ENCODE data around the gene DXO. TPM values are rescaled to one million over a fixed set of nuclear protein-coding genes. Genes with fewer than 3 reads are reported as not detected.
"Not testable (repeated sequence)": the region's sequence is repeated elsewhere in the genome, so short reads cannot be mapped to it uniquely, and the experiment has no call there.

The DXO gene
- total and polyA plus RNA-seq, 12 donors, result 8.4 to 23.4 (median 13.6) TPM

DNA sequence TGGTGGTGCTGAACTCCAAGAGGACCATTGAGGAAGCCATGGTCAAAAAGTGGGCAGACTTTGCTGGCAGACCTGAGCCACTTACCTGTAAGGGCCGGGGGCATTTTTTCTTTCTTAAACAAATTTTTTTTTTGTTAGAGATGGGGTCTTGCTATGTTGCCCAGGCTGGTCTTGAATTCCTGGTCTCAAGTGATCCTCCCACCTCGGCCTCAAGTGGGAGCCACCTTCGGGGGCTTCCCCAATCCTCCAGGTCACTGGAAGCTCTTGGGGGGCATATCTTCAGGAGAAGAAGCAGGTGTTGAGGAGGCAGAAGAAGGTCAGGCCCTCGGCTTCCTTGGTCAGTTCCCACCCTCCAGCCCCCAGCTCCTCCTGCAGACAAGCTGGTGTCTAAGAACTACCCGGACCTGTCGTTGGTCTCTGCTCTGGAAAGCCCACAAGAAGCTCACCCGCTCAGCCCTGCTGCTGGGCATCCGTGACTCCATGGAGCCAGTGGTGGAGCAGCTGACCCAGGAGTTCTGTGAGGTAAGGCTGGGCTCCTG lies 34.1 kb upstream of the DXO start:
- intact Hi-C loops (cut with DNase I); H3K36me3 ChIP-seq; H3K9me3 ChIP-seq; H3K4me3 ChIP-seq; ATAC-seq; H3K4me1 ChIP-seq; H3K27ac ChIP-seq; H3K27me3 ChIP-seq: not testable (repeated sequence)
- DNase-seq, result peak in 1 of 2 donors; percentile 1
- WGBS, 2 donors, result 72 to 74% methylated on average over 8 of the region's 8 CpGs

GRCh38 chr6:32005538-32005880 lies 33.6 kb upstream of the DXO start:
- ATAC-seq; H3K27me3 ChIP-seq; intact Hi-C loops (cut with DNase I); H3K9me3 ChIP-seq; H3K4me3 ChIP-seq; H3K4me1 ChIP-seq; H3K36me3 ChIP-seq; H3K27ac ChIP-seq: not testable (repeated sequence)
- DNase-seq, result peak in 1 of 2 donors; percentile 13
- 69 to 73% methylated on average over 8 of the region's 9 CpGs for WGBS, 2 donors

- ATAC-seq; H3K36me3 ChIP-seq; DNase-seq; intact Hi-C loops (cut with DNase I); H3K4me3 ChIP-seq; H3K4me1 ChIP-seq; H3K27me3 ChIP-seq; H3K9me3 ChIP-seq; H3K27ac ChIP-seq: not testable (repeated sequence)
- 71 to 73% methylated on average over 8 to 9 of the region's 13 CpGs for WGBS, 2 donors
Measured at GRCh38 chr6:32004864-32005537, 33.1 kb upstream of the DXO start.

DNA sequence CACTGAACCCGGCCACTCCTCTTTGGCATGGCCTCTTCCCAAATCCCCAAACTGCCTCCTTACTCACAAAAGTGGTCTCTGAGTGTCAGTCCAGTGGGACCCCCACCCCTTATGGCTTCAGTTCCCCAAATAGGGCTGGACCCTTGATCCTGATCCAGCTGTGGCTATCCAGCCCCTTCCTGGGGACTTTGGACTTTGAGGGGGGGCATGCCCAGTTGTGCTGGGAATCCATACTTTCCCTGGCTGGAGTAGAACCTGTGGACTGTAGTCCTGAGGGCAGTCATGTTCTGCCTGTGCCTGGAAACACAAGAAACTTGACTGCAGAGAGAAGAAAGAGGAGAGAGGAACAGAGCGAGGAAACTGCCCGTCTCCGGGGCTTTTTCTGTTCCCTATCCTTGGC lies 32.5 kb upstream of the DXO start:
- H3K4me3 ChIP-seq; H3K36me3 ChIP-seq; H3K4me1 ChIP-seq; H3K27me3 ChIP-seq; ATAC-seq; H3K9me3 ChIP-seq; intact Hi-C loops (cut with DNase I); H3K27ac ChIP-seq: not testable (repeated sequence)
- 75 to 97% methylated on average over 3 to 4 of the region's 4 CpGs for WGBS, 2 donors
- peak in 1 of 2 donors; percentile 2 for DNase-seq

- H3K9me3 ChIP-seq; intact Hi-C loops (cut with DNase I); DNase-seq; H3K4me1 ChIP-seq; H3K27ac ChIP-seq; H3K4me3 ChIP-seq; H3K36me3 ChIP-seq; H3K27me3 ChIP-seq: not testable (repeated sequence)
- peak in 2 of 8 donors; percentile 5 to 19 for ATAC-seq
- no CpG with 5 or more reads among the region's 7 CpGs for WGBS, 2 donors
Measured at GRCh38 chr6:32003301-32003700, 31.4 kb upstream of the DXO start.

GRCh38 chr6:32002546-32003268 lies 30.8 kb upstream of the DXO start:
- ATAC-seq, result peak in 6 of 8 donors; percentile 9 to 59 (median 34)
- WGBS, 2 donors, result no CpG with 5 or more reads among the region's 15 CpGs
- H3K27ac ChIP-seq; H3K27me3 ChIP-seq; H3K4me1 ChIP-seq; intact Hi-C loops (cut with DNase I); H3K9me3 ChIP-seq; H3K36me3 ChIP-seq; DNase-seq; H3K4me3 ChIP-seq: not testable (repeated sequence)

DNA sequence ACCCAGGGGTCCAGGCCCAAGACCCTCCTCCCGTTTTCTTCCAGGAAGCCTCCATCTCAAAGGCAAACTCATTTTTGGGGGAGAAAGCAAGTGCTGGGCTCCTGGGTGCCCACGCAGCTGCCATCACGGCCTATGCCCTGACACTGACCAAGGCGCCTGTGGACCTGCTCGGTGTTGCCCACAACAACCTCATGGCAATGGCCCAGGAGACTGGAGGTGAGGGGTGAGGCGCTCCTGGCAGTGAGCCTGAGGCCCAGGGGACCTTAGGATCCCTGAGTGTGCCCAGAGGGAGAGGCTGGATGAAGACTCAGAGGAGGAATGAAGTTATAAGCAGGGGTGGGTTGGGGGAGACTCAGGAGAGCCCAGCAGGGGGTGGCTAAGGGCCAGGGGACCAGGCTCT lies 24.4 kb upstream of the DXO start:
- DNase-seq; intact Hi-C loops (cut with DNase I); H3K9me3 ChIP-seq; H3K4me1 ChIP-seq; H3K27ac ChIP-seq; H3K27me3 ChIP-seq; H3K4me3 ChIP-seq; H3K36me3 ChIP-seq; ATAC-seq: not testable (repeated sequence)
- WGBS, 2 donors, result 94 to 95% methylated on average over 5 to 6 of the region's 6 CpGs

DNA sequence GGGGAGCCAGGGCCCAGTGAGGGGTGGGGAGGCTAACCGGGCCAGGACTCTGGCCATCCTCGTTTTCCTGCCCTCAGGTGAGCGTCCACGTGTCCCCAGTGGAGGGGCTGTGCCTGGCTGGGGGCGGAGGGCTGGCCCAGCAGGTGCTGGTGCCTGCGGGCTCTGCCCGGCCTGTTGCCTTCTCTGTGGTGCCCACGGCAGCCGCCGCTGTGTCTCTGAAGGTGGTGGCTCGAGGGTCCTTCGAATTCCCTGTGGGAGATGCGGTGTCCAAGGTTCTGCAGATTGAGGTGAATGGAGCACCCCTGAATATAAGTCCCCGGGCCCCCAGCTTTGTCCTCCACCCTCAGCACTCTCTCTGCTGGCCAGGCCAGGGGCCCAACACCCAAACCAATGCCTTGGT lies 22.5 kb upstream of the DXO start:
- DNase-seq; intact Hi-C loops (cut with DNase I); H3K27me3 ChIP-seq; H3K4me1 ChIP-seq; H3K36me3 ChIP-seq; H3K9me3 ChIP-seq; ATAC-seq; H3K27ac ChIP-seq; H3K4me3 ChIP-seq: not testable (repeated sequence)
- WGBS, 2 donors, result 98 to 100% methylated on average over 8 to 9 of the region's 14 CpGs

- H3K4me1 ChIP-seq, result not testable (repeated sequence)
Measured at GRCh38 chr6:31989363-31989762, 17.4 kb upstream of the DXO start.

DNA sequence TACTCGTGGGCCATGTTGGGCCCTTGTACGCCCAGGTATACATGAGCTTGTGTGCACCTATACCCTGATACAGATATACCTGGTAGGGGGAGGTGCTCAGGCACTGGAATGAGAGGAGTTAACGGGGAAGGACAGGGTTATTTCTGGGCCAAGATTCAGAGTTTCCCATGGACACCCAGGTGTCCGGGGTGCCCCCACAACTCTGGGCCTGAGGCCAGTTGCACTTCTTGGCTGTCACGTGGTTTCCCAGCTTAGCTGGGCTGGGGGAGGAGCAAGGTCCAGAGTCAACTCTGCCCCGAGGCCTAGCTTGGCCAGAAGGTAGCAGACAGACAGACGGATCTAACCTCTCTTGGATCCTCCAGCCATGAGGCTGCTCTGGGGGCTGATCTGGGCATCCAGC lies 9.8 kb upstream of the DXO start, which contains the start of gene C4A:
Gene C4A (plus strand): TSS at position 314 of the 400 bp plus-strand sequence. CDS start 51 bp downstream, at position 365.
- H3K4me3 ChIP-seq; H3K27ac ChIP-seq; H3K27me3 ChIP-seq; intact Hi-C loops (cut with DNase I); H3K4me1 ChIP-seq; H3K9me3 ChIP-seq; DNase-seq: not testable (repeated sequence)
- ATAC-seq, result peak; percentile 60 to 95 (median 86)
- H3K36me3 ChIP-seq, result peaks cover 0 to 22% (median 8%) of the 10 kb centered on the region in 9 donors
- no CpG with 5 or more reads among the region's 7 CpGs for WGBS, 2 donors

More at GRCh38 chr6:31989363-31989762, 17.4 kb upstream of the DXO start:
- H3K9me3 ChIP-seq; DNase-seq; H3K4me3 ChIP-seq; intact Hi-C loops (cut with DNase I); H3K27me3 ChIP-seq; H3K36me3 ChIP-seq; H3K27ac ChIP-seq; ATAC-seq: not testable (repeated sequence)
- no CpG with 5 or more reads among the region's 10 CpGs for WGBS, 2 donors

DNA sequence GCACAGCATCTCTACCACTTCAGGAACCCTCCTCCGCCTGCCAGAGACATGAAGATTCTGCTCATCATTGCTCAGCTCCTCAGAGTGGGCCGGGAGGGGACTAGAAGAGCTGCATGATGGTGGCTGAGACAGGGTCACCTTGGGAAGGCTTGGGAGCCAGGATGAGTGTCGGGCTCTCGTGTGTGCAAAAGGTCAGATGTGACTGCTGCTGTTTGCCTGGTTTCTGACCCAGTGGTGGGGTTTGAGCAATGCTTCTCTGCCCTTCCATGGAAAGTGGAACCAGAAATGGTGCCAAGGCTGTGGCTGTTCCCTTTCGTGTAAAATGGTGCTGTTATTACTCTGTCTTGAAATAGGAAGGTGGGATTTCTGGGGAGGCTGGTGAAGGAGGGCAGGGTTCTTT lies 9.1 kb upstream of the DXO start:
- ATAC-seq; DNase-seq; intact Hi-C loops (cut with DNase I); H3K27ac ChIP-seq; H3K4me3 ChIP-seq; H3K27me3 ChIP-seq; H3K4me1 ChIP-seq; H3K9me3 ChIP-seq: not testable (repeated sequence)
- peaks cover 0 to 22% (median 8%) of the 10 kb centered on the region in 9 donors for H3K36me3 ChIP-seq
- WGBS, 2 donors, result no CpG with 5 or more reads among the region's 5 CpGs

All from heart right ventricle (tissue), 16 donors.